Osteoblast (primary cell): ENCODE results near the gene PLB1. TPM values are rescaled to one million over a fixed set of nuclear protein-coding genes. Genes with fewer than 3 reads are reported as not detected.
"Not testable (repeated sequence)": the region's sequence is repeated elsewhere in the genome, so short reads cannot be mapped to it uniquely, and the experiment has no call there.

ENCODE experiments used
- DNase-seq: peaks from one replicate; pipeline ENCODE4 v3.0.0; 2011; ENCODE audit warnings: low spot score, mixed read lengths; ENCODE audit not compliant: insufficient read length; ENCODE audit errors: missing footprints
- H2AFZ ChIP-seq: 2 replicates; pipeline ENCODE4 v1.6.0; 2011; ENCODE audit warnings: mild to moderate bottlenecking, low read length
- H3K27ac ChIP-seq: 2 replicates; pipeline ENCODE4 v1.5.1; 2011; ENCODE audit warnings: mild to moderate bottlenecking, low read depth, low read length, moderate library complexity
- H3K27me3 ChIP-seq: 2 replicates; pipeline ENCODE4 v1.6.0; 2012; ENCODE audit warnings: mild to moderate bottlenecking, control low read depth, inconsistent platforms, low read length, moderate library complexity; ENCODE audit not compliant: insufficient read depth
- H3K36me3 ChIP-seq: 2 replicates; pipeline ENCODE4 v1.5.1; 2011; ENCODE audit warnings: mild to moderate bottlenecking, low read length, control low read depth, moderate library complexity; ENCODE audit not compliant: insufficient read depth
- H3K4me1 ChIP-seq: 2 replicates; pipeline ENCODE4 v1.5.1; 2011; ENCODE audit warnings: mild to moderate bottlenecking, low read length, control low read depth, moderate library complexity; ENCODE audit not compliant: insufficient read depth
- H3K4me2 ChIP-seq: 2 replicates; pipeline ENCODE4 v1.6.0; 2011; ENCODE audit warnings: mild to moderate bottlenecking, low read length; ENCODE audit not compliant: insufficient read depth
- H3K4me3 ChIP-seq: fragments of 200-600 bp; sonication (generic); 3 replicates; pipeline ENCODE4 v1.5.1; 2012; ENCODE audit warnings: mild to moderate bottlenecking, low read length, inconsistent platforms; ENCODE audit not compliant: insufficient read depth
- H3K79me2 ChIP-seq: 2 replicates; pipeline ENCODE4 v1.6.0; 2012; ENCODE audit warnings: mild to moderate bottlenecking, low read length, control low read depth, inconsistent platforms; ENCODE audit not compliant: insufficient read depth
- H3K9me3 ChIP-seq: 2 replicates; pipeline ENCODE4 v1.5.1; 2011; ENCODE audit warnings: low read depth, low read length, control low read depth
- H4K20me1 ChIP-seq: 2 replicates; pipeline ENCODE4 v1.6.0; 2012; ENCODE audit warnings: mild to moderate bottlenecking, low read length, control low read depth; ENCODE audit not compliant: insufficient read depth
- CTCF ChIP-seq: IDR thresholded peaks from 2 replicates; pipeline ENCODE4 v1.5.1; 2011; ENCODE audit warnings: mild to moderate bottlenecking, low read depth, low read length, moderate library complexity; ENCODE audit errors: extremely low read depth
- total RNA-seq: library from RNA; depleted of rRNA; stranded (reverse); fragments of >200 nt; gene quantifications from 2 replicates; pipeline ENCODE4 v1.2.3, GENCODE V29; 2012

The PLB1 gene
- total RNA-seq, 1 donor, result 0.36 TPM

DNA sequence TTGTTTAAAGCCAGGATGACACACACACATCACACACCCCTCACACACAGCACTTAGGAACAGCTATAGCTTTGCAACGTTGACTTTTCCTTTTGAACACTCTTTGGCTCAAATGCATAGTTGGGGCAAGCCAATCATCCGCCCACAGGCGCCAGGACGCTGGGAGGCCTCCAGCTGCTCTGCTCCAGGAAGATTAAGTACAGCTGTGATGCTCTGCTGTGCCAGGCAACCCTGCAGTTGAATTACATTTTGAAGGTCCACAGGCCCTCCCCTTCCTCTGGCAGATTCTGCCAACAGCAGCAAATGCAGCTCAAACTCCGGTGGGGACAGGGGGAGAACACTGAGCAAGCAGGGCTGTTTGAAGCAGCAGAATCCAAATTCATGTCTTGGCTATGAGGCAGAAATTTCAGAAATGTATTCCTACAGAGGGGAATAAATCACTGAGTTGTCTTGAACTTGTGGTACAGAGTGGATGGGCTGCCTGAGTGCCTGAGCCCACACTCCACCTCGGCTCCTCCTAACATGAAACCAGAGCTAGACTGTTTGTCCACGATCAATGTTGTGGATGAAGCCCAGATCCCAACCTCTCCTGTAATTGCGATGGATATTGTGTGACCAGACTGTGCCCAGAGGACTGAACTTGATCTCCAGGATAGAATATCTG is 169.3 kb downstream of the PLB1 start:
- H3K4me2 ChIP-seq, result peak overlapping the region; percentile 67
- no peaks in the 10 kb centered on the region for H3K9me3 ChIP-seq
- no peaks in the 10 kb centered on the region for H3K79me2 ChIP-seq
- no peak for DNase-seq
- H4K20me1 ChIP-seq, result peaks cover 2% of the 10 kb centered on the region
- no peak for TF ChIP-seq CTCF
- H2AFZ ChIP-seq, result peak overlapping the region; percentile 80
- H3K36me3 ChIP-seq, result no peaks in the 10 kb centered on the region
- peaks cover 46% of the 10 kb centered on the region for H3K4me1 ChIP-seq
- H3K4me3 ChIP-seq, result peak overlapping the region; percentile 8
- H3K27me3 ChIP-seq, result no peaks in the 10 kb centered on the region
- H3K27ac ChIP-seq, result peak overlapping the region; percentile 40

DNA sequence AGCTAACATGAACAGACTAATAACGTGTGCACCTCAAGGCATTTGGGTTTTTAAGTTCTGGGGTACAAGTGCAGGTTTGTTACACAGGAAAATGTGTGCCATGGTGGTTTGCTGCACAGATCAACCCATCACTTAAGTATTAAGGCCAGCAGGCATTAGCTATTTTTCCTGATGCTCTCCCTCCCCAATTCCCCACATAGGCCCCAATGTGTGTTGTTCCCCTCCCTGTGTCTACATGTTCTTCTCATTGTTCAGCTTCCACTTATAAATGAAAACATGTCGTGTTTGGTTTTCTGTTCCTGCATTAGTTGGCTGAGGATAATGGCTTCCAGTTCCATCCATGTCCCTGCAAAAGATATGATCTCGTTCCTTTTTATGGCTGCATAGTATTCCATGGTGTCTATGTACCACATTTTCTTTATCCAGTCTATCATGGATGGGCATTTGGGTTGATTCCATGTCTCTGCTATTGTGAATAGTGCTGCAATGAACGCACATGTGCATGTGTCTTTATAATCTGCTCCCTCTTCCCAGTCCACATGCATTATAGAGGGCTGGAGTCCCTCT is 170.0 kb downstream of the PLB1 start:
- H3K79me2 ChIP-seq, H3K9me3 ChIP-seq, H2AFZ ChIP-seq, H3K4me2 ChIP-seq, H3K27me3 ChIP-seq, H3K4me3 ChIP-seq, H4K20me1 ChIP-seq, H3K36me3 ChIP-seq, DNase-seq, H3K27ac ChIP-seq: not testable (repeated sequence)
- peaks cover 46% of the 10 kb centered on the region for H3K4me1 ChIP-seq

DNA sequence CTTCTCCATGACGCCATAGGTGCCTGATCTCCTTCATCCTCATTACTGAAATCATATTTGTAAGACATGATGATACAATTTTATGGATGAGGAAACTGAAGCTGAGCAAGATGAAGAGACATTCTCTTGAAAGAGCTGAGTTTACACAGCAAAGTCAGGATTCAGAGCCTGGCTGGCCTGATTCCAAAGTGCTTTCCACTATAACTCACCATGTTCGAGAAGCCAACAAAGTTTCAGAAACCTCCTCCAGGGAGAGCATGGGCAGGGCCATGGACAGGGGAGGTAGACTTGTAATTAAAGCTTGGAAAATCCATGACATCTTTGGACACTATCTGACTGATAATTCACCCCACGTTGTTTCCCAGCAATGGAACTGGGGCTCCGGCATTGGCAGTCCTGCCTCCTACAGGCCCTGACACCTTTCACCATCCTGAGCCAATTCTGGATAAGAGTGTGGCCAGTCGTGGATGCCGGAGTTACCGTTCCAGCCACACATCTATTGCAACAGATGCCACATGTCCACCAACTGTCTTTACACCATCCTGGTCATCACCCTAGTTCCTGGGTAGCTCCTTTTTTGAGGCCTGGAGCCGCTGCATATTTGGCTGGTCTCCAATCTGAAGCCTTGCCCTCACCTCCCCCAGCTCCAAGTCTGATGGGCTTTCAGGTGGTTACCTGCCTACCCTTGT is 170.8 kb downstream of the PLB1 start:
- Histone ChIP-seq H3K36me3 (no peaks in the 10 kb centered on the region), H3K9me3 (no peaks in the 10 kb centered on the region), H4K20me1 (no peaks in the 10 kb centered on the region), H3K27ac (no peak overlapping the region), H3K4me1 (peaks cover 40% of the 10 kb centered on the region), H3K4me2 (no peak overlapping the region), H3K4me3 (no peak overlapping the region), H2AFZ (no peak overlapping the region), H3K79me2 (no peaks in the 10 kb centered on the region), H3K27me3 (no peaks in the 10 kb centered on the region)
- DNase-seq, result no peak
- no peak for TF ChIP-seq CTCF

DNA sequence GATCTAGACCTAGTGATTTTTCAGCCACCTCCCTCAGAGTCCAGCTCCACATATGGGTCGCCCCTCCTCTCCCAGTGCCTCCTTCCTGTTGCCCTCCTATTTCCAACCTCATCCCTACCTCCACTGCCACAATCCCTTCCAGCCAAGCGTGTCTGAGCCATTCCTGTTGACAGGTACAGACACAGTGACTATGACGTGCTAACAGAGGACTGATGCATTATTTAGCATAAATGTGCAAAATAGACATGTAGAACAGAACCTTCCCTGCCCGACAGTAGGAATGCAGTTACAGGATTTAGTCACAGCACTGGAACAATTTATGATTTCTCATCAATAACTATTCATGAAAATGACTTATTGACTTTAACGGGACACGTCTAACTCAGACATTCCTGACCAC is 171.4 kb downstream of the PLB1 start:
- no peaks in the 10 kb centered on the region for H3K79me2 ChIP-seq
- no peak for DNase-seq
- no peaks in the 10 kb centered on the region for H3K36me3 ChIP-seq
- no peak overlapping the region for H3K4me2 ChIP-seq
- H3K4me3 ChIP-seq, result no peak overlapping the region
- H3K4me1 ChIP-seq, result peaks cover 34% of the 10 kb centered on the region
- TF ChIP-seq CTCF, result no peak
- no peaks in the 10 kb centered on the region for H3K27me3 ChIP-seq
- no peaks in the 10 kb centered on the region for H4K20me1 ChIP-seq
- no peak overlapping the region for H2AFZ ChIP-seq
- H3K9me3 ChIP-seq, result no peaks in the 10 kb centered on the region
- no peak overlapping the region for H3K27ac ChIP-seq
